Measurements from ENCODE around the gene MCM5.

GRCh38 chr22:35424761-35425160 is 24.8 kb downstream of the MCM5 start:
- TF ChIP-seq POLR2A (IDR thresholded peaks at IDR 0.05) (no peak), CTCF (IDR thresholded peaks at IDR 0.05) (no peak)
